Measurements from ENCODE around the gene PSMC3IP. TPM values are rescaled to one million over a fixed set of nuclear protein-coding genes. Genes with fewer than 3 reads are reported as not detected.
"Not testable (repeated sequence)": the region's sequence is repeated elsewhere in the genome, so short reads cannot be mapped to it uniquely, and the experiment has no call there.

The PSMC3IP gene
- polyA plus RNA-seq, 3 donors, result 16.3 to 21.5 (median 19.0) TPM

GRCh38 chr17:42562388-42563142 is 15.0 kb downstream of the PSMC3IP start:
- no peak for DNase-seq (ENCODE audit: low read depth in 3 of 3, low spot score in 2 of 3)

GRCh38 chr17:42561897-42562387 is 15.6 kb downstream of the PSMC3IP start, which contains the start of gene COASY:
COASY (plus strand) TSS chr17:42562148; CDS start chr17:42562623, 475 bp downstream.
- DNase-seq (ENCODE audit: low read depth in 3 of 3, low spot score in 2 of 3), result peak; percentile 94 to 98 (median 96)

DNA sequence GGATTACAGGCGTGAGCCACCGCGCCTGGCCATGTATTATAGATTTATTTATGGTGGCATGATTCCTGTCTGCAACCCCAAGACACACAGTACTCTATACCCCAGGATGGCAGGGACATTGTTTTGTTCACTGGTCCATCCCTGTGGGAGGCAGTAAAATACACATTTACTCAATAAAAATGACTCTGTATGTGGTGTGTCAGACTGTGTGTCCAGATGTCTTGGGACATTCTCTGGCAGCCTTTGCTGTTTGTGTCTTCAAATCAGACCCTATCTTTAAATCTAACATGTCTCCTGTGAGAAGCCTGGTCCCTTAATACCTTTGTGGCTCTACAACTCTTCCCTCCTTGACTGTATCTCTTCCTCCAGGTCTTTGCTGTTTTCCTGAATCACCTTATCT is 17.3 kb downstream of the PSMC3IP start:
- DNase-seq (ENCODE audit: low read depth in 3 of 3, low spot score in 2 of 3), result no peak

DNA sequence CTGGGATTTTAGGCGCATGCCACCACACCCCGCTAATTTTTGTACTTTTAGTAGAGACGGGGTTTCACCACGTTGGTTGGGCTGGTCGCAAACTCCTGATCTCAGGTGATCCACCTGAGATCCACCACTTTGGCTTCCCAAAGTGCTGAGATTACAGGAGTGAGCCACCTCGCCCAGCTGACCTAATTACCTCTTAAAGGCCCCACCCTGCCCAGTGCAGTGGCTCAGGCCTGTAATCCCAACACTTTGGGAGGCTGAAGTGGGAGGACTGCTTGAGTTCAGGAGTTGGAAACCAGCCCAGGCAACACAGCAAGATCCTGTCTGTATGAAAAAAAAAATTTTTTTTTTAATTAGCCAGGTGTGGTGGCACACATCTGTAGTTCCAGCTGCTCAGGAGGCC is 18.5 kb downstream of the PSMC3IP start:
- no peak for DNase-seq (ENCODE audit: low read depth in 3 of 3, low spot score in 2 of 3)

DNA sequence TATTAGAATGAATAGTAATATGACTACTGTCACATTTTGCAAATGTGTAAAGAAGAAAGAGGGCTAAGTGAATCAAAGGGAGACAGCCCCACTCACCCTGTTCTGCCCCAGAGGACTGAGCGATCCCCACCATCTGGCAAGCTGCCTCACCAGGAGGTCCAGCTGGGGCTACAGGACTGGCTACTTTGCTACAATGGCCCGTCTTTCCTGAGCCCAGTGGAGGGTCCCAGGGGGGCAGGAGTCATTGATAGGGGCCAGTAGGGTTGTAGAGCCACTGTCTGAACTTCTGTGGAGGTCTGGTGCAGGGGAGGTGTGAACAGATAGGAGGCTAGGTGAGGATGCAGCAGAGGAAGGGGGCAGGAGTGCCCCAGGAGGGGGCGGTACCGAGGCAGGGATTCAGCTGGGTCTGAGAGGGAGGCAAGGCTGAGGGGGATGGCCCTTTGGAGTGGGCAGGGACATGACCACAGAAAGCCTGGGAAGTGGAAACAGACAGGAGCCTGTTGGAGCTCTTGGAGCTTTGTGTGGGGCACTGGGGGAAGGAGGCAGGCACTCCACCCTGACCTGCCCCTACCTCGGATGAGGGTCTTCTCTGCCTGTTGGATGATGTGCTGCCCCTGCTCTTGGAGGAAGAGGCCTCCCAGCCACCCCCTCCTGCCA is 21.4 kb downstream of the PSMC3IP start:
- DNase-seq (ENCODE audit: low read depth in 3 of 3, low spot score in 2 of 3), result not testable (repeated sequence)

GRCh38 chr17:42555122-42555622 is 22.4 kb downstream of the PSMC3IP start:
- no peak for DNase-seq (ENCODE audit: low read depth in 3 of 3, low spot score in 2 of 3)

DNA sequence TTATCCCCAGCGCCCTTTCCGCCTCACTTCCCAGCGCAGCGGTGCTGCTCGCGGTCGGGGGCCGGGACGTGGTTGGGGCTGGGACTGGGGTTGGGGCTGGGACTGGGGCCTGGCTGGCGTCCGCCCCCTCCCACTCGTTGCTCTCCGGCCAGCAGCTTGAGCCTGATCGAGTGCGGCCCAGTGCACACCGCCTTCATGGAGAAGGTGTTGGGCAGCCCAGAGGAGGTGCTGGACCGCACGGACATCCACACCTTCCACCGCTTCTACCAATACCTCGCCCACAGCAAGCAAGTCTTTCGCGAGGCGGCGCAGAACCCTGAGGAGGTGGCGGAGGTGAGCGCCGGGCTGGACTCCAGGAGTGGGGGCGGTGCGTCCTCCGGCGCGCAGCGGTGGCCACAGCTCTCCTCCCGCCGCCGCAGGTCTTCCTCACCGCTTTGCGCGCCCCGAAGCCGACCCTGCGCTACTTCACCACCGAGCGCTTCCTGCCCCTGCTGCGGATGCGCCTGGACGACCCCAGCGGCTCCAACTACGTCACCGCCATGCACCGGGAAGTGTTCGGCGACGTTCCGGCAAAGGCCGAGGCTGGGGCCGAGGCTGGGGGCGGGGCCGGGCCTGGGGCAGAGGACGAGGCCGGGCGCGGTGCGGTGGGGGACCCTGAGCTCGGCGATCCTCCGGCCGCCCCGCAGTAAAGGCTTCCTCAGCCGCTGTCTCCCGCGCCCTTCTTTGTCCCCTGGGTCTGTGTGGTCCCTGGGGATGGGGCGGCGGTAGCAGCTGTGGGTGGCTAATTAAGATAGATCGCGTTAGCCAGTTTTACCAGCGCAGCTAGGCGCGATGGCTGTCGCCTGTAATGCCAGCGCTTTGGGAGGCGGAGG is 23.0 kb downstream of the PSMC3IP start:
- peak in 1 of 3 donors; percentile 80 for DNase-seq (ENCODE audit: low read depth in 3 of 3, low spot score in 2 of 3)

- no peak for DNase-seq (ENCODE audit: low read depth in 3 of 3, low spot score in 2 of 3)
Measured at GRCh38 chr17:42553866-42554249, 23.7 kb downstream of the PSMC3IP start.

DNA sequence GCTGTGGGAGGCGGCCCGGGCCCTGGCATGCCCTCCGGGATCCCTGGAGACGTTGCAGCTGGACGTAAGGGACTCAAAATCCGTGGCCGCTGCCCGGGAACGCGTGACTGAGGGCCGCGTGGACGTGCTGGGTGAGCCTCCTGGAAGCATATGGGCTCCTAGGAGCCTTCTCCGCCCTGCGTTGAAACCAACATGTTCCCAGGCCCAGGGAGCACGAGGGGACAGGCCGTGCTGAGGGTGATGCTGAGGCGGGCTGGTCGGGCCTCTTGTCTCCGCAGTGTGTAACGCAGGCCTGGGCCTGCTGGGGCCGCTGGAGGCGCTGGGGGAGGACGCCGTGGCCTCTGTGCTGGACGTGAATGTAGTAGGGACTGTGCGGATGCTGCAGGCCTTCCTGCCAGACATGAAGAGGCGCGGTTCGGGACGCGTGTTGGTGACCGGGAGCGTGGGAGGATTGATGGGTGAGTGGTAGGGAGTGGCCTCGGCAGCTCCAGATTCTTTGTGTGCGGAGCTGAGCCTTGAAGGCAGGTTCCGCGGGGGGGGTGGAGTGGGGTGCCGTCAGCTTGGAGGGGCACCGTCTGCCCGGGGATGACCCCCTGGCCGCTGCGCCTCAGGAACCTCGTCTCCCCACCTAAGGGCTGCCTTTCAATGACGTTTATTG is 24.2 kb downstream of the PSMC3IP start:
- no peak for DNase-seq (ENCODE audit: low read depth in 3 of 3, low spot score in 2 of 3)

DNA sequence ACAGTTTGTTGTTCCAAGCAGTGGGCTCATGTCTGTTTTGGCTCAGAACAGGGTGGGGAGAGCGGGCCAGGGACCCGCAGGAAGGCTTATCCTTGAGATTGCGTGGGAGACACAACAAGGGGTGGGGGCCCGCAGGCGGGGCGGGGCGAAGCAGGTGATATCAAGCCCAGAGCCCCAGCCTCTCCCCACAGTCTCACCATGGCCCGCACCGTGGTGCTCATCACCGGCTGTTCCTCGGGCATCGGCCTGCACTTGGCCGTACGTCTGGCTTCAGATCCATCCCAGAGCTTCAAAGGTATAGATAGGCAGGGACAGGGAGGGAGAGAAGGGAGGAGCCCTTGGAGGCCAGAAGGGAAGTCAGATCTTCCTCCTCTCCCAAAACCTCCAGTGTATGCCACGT is 24.8 kb downstream of the PSMC3IP start, which contains the start of gene HSD17B1:
Gene HSD17B1 (plus strand): TSS at position 188 of the 400 bp plus-strand sequence. CDS start 11 bp downstream, at position 199.
- DNase-seq (ENCODE audit: low read depth in 3 of 3, low spot score in 2 of 3), result not testable (repeated sequence)

GRCh38 chr17:42548993-42549755 is 28.4 kb downstream of the PSMC3IP start:
- no peak for DNase-seq (ENCODE audit: low read depth in 3 of 3, low spot score in 2 of 3)

GRCh38 chr17:42548070-42548837 is 29.3 kb downstream of the PSMC3IP start:
- DNase-seq (ENCODE audit: low read depth in 3 of 3, low spot score in 2 of 3), result no peak

DNA sequence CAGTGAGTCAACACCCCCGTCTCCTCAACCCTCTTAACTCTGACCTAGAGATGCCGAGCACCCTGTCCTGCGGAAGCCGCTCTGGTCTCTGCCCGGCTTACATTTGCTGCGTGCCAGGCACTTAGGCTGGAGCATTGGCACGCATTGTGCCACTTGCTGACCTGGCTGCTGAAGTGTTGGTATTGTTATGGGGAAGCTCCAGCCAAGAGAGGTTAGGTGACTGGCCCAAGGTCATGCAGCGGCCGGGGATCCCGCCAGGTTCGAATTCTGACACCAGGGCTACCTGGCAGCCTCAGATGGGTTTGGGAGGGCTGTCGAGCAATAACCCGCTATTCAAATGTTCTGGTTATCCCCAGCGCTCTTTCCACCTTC is 29.8 kb downstream of the PSMC3IP start:
- DNase-seq (ENCODE audit: low read depth in 3 of 3, low spot score in 2 of 3), result no peak

DNA sequence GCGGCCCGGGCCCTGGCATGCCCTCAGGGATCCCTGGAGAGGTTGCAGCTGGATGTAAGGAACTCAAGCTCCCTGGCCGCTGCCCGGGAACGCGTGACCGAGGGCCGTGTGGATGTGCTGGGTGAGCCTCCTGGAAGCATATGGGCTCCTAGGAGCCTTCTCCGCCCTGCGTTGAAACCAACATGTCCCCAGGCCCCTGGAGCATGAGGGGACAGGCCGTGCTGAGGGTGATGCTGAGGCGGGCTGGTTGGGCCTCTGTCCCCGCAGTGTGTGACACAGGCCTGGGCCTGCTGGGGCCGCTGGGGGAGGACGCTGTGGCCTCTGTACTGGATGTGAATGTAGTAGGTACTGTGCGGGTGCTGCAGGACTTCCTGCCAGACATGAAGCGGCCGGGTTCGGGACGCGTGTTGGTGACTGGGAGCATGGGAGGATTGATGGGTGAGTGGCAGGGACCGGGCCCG is 30.5 kb downstream of the PSMC3IP start:
- DNase-seq (ENCODE audit: low read depth in 3 of 3, low spot score in 2 of 3), result no peak

GRCh38 chr17:42545755-42546505 is 31.6 kb downstream of the PSMC3IP start:
- not testable (repeated sequence) for DNase-seq (ENCODE audit: low read depth in 3 of 3, low spot score in 2 of 3)

GRCh38 chr17:42544874-42545283 is 32.6 kb downstream of the PSMC3IP start:
- no peak for DNase-seq (ENCODE audit: low read depth in 3 of 3, low spot score in 2 of 3)

- DNase-seq (ENCODE audit: low read depth in 3 of 3, low spot score in 2 of 3), result no peak
Measured at GRCh38 chr17:42543190-42544079, 34.1 kb downstream of the PSMC3IP start.
